NCI-H82 treated with DMSO at 0.1 percent for 48 hours (cell line): ENCODE results near the gene SDC4.

Source experiments
- DNase-seq: peaks from one replicate; lab custom pipeline; 2025; ENCODE audit not compliant: unreplicated experiment; lab: John Stamatoyannopoulos, UW

Gene SDC4

DNA sequence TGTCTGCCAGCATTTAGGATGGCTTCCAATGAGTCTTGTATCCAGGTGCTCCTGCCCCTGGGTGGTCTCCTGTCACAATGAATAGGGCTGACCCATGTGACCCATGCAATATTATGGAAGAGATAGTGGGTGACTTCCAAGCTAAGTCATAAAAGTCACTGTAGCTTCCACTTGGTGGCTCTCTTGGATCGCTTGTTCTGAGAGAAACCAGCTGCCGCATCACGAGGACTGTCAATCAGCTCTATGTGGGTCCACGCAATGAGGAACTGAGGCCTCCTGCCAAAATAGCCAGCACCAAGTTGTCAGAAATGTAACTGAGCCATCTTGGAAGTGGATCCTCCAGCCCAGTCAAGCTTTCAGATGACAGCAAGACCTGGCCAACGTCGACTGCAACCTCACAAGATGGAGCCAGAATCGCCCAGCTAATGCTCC lies 25.3 kb downstream of the SDC4 start:
- DNase-seq = peak; percentile 28

DNA sequence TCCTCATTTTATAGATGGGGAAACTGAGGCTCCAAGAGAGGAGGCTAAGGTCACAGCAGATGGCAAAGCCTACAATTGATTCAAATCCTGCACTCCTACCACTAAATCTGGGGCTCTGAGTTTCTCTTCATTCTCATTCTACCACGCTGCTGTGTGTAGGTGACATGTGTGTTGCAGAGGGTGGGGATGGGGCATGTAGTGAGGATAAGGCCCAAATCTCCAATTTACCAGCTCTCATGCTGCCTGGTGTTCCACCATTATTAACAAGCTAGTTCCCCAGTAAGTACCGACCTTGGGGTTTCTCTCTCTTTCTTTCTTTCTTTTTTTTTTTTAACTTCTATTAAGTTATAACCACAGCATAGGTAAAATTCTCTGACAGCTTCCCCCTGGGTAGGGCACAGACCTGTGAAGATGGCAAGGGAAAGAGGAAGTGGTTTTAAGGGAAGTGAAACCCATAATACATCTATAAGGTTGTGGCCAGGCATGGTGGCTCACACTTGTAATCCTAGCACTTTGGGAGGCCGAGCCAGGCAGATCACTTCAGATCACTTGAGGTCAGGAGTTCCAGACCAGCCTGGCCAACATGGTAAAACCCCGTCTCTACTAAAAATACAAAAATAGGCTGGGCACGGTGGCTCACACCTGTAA lies 27.2 kb downstream of the SDC4 start:
- no peak for DNase-seq

DNA sequence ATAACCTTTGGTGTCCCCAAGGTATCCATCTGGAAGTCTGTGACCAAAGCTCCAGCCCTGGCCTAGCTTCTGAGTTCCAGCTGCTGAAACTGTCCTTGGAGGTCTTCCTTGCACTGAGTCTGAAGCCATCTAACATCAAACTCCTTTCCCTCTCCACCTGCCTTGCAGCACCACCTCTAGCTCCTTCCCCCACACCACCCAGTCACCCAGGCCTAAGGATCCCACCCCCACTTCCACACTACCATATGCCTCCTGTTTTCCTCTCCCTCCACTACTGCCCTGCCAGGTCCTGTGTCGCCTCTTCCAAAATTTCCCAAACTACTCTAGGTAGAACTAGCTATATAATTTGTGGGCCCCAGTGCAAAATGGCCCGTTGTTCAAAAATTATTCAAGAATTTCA lies 29.3 kb downstream of the SDC4 start:
- no peak for DNase-seq

DNA sequence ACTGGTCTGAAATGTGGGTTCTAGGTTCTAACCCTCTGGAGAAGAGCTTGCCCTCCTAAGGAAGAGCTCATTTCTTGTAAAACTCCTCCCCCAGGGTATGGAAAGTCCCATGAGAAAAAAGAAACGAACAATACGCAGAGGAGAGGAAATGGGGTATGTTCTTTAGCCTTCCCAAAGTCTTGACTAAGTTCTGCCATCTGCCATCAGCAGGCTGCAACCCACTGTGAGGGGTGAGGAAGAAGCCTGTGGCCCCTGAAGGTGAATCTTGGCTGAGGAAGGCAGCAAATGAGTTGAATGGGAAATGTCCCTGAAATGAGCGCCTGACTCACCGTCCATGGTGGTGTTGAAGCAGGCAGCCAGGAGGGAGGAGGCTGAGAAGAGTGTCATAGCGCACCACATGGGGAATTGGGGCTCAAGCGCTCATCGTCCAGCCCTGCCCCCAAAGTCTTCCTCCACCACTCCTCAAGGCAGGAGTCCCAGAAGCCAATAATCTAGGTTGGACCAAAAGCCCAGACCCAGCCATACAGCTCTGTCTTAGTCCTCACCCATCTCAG lies 29.8 kb downstream of the SDC4 start:
- no peak for DNase-seq

DNA sequence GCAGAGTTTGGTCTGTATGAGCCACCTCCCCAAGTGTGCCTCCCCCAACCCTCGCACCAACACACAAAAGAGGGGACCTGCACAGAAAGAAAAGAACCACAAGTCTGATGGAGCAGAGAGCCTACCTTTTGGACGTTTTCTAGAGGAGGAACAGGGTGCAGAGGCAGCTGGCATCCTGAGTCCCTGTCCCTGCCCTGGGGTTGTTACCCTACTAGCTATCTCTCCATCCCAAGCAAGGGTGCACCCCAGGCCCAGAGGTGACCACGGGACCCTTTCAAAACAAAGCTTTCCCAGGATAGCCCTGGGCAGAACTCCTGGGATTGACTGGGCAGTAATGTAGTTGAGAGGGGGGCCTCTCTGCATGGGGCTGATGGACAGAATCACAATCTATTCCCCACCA lies 30.4 kb downstream of the SDC4 start:
- DNase-seq = no peak

DNA sequence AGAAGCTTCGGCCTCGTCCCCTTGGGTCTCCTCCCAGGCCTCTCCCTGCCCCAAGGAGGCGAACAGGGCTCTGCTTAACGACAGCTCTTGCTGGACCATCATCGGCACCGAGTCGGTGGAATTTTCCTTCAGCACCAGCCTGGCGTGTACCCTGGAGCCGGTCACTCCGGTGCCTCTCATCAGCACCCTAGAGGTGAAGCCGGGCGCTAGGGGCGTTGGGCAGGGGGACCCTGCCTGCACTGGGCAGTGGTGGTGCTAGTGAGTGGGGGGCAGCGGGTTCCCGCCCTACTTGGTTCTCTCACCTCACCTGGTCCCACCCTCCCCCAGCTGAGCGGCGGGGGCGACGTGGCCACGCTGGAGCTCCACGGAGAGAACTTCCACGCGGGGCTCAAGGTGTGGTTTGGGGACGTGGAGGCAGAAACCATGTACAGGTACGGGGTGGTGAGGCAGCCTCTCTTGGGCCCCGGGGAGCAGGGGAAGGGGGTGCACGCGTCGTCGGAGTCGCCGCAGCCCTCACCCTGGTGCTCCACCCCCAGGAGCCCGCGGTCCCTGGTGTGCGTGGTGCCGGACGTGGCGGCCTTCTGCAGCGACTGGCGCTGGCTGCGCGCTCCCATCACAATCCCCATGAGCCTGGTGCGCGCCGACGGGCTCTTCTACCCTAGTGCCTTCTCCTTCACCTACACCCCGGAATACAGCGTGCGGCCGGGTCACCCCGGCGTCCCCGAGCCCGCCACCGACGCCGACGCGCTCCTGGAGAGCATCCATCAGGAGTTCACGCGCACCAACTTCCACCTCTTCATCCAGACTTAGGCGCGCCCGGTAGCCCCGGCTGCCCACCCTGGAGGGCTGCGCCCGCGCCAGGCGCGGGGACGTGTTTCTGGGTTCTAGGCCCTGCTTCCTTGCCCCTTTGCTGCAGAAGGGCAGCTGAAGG lies 31.8 kb downstream of the SDC4 start:
- no peak for DNase-seq

DNA sequence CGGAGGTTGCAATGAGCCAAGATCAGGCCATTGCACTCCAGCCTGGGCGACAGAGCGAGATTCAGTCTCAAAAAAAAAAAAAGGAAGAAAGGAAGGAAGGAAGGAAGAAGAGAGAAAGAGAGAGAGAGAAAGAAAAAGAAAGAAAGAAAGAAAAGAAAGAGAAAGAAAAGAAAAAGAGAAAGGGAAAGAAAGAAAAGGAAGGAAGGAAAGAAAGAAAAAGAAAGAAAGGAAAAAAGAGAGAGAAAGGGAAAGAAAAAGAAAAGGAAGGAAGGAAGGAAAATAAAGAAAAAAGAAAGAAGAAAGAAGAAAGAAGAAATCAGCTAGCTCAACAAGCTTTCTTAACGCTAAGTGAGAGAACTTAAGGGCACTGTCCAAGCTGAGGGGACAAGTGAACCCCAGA lies 32.6 kb downstream of the SDC4 start:
- no peak for DNase-seq

DNA sequence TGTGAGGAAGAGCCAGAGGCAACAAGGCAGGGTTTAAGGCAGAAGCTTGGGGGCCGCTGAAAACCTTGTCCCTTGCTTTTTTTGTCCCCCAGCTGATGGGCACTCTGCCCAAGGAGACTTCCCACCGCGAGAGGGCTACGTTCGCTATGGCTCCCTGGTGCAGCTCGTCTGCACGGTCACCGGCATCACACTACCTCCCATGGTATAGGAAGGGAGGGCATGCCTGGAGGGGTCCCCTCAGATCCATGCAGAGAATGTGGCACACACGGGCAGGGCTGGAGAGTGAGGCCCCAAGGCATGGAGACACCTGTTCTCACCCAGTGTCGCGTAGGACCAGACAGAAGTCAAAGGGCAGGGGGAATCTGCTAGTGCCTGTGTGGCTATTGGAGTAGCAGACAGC lies 34.3 kb downstream of the SDC4 start:
- no peak for DNase-seq

DNA sequence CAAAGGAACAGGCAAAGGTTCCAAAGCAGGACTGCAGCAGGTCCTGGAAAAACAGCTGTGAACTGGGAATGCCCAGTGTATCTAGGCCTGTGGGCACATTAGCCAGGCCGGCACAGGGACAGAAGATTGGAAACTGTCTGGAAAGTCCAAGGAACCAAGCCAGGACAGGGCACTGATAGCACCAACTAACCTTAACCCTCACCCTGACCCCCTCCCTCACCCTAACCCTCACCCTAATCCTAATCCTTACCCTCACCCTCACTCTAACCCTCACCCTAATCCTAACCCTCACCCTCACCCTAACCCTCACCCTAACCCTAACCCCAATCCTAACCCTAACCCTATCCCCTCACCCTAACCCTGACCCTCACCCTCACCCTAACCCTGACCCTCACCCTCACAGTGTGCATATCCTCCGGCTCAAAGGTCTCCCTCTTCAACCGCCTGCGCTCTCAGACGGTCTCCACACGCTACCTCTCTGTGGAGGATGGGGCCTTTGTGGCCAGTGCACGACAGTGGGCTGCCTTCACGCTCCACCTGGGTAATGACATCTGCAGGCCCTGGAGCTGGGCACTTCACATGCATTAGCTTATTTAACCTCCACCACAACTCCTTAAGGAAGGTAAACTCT lies 35.0 kb downstream of the SDC4 start:
- DNase-seq = no peak

DNA sequence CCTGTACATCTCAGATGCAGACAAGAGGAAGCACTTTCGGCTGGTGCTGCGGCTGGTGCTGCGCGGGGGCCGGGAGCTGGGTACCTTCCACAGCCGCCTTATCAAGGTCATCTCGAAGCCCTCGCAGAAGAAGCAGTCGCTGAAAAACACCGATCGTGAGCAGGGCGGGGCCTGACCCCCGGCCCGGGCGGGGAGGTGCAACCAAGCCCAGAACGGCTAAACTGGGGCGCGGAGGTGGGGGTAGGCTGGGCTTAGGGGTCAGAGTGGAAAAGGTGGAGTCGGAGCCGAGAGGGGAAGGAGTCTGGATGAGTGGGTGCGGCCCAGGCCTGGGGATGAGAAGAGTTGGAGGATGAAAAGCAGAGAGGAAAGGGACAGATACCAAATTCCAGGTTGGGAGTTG lies 36.0 kb downstream of the SDC4 start:
- no peak for DNase-seq

DNA sequence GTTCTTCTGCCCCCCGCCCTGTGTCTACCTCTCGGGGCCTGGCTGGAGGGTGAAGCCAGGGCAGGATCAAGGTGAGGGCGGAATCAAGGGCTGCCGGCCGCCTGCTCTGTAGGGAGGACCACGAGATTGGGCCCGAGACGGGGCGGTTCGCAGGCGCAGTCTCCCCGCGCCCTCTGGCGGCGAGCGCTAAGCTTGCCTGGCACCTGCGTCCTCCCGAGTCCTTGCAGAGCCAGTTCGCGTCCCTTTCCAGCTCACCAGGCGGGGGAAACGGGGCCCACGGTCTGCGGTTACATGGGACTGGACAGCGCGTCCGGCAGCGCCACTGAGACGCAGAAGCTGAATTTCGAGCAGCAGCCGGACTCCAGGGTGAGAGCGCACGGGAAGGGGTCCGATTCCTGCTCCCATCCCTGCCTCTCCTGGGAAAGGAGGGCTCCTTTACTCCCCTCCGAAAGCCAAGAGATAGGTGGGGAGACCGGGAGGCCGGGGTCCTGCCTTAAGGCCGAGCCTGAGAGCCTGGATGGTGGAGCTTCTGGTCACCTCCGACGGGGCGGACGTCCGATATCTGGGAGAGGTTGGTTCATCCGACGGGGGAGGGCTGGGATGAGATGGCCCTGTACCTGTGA lies 36.5 kb downstream of the SDC4 start:
- no peak for DNase-seq

DNA sequence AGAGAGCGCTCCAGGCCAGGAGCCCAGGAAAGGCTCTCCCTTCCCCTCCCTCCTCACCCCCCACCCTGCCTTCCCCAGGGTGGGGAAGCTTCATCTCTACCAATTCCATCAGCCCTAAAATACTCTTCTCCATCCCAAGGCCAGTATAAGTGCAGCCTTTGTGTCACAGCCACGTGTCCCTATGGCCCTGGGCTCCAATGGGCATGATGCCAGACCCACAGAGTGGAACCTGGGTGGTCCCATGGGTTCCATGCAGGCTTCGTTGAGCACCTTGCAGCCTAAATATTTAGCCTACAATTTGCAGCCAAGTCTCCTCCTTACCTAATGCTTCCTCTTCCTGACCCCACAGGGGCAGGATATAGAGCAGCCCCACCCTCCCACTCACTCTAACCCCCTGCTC lies 39.1 kb downstream of the SDC4 start:
- DNase-seq = no peak

DNA sequence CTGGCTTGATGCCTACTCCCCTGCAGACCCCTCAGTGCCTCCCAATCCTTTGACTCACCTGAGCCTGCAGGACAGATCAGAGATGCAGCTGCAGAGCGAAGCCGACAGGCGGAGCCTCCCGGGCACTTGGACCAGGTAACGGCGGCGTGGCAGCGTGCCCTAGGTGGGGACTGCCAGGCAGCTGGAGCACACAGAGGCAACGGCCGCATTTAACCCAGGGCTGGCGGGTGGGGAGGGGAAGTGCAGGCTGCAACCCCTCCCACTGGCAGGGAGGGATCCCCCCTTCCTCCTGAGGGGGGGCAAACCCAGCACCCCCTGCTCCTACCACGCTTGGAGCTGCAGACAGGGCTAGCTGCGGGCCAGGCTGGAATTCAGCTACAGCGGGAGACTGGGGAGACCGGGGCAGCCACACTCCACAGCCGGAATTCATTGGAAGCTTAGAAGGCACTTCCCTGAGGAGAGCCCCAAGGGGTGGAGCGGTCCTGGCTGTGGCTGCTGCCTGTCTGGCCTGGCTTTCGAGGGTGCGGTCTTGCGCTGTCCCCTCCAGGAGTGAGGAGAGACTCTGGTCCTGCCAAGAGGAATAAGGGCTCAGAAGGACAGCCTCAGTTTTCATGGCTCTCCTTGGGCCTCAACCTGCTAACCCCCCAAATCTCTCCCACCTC lies 40.0 kb downstream of the SDC4 start, which contains the start of gene MATN4:
Gene MATN4, minus strand, starts transcription at position 183 of the 662 bp plus-strand sequence. CDS start 2,717 bp downstream, outside the sequence.
- DNase-seq = no peak

DNA sequence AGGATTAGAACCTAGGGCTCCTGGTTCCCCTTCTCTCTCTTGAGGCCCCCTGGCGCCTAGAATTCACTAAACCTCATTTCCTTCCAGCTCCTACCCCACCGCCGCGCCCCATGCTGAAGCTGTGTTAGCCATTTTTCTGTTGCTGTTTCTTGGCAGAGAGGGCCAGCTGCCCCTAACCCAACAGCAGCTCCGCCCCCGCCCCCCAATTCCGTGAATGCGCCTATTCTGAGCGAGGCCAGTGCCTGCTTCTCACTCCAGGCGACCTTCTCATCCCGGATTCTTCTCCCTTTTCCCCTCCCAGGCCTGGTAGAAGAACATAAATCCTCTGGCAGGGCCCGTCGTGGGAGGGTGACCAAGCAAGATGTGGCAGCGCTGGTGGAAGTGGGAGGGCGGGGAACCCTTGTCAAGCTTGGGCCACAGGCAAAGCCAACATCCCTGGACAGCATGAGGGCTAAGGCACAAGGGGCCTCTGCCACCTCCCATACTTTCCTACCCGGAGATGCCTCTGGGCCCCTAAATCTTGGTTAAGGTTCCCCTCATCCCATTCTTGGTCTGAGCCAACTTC lies 41.1 kb downstream of the SDC4 start:
- DNase-seq = no peak

DNA sequence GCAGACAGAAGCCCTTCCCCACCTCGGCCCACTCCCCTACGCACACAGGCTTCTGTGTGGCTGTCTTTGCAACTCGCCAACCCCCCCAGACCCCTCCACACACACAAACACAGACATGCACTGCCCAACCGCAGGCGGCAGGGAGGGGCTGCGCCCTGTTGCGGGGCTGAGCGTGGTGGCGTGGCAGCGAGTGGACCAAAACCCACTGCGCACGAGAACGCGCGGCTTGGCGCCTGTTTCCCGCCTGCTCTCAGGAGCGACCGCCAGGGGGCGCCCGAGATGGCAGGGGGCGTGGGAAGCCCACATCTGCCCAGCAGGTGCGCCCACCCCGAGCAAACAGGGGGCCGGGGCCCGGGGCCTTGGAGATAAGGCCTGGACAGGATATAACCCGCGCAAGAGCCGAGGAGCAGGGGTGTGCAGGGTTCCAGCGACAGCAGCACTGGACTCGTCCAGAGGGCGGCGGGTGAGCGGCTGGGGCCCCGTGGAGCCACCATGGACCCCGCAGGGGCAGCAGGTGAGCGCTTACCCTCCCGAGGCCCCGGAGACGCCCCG lies 41.7 kb downstream of the SDC4 start, which contains the start of gene RBPJL:
Gene RBPJL, plus strand, starts transcription at position 410 of the 552 bp plus-strand sequence. Its CDS starts 83 bp downstream, at position 493.
- no peak for DNase-seq

DNA sequence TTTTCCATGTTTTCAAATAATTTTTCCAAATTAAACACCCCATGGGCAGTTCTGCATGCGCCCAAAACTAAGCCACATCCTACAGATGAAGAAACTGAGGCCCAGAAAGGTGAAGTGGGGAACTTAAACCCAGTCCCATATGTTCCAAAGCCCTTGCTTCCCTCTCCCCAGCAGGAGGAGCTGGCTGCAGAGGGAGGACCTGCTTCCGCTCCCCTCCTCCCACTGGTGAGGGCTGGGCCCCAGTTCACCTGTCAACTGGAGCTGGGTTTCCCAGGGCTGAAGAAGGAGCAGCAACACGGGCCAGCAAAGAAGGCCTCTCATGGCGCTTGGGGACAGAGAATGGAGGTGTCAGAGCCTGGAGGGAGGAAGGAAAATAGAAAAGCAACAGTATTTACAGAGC lies 43.0 kb downstream of the SDC4 start:
- DNase-seq = no peak

DNA sequence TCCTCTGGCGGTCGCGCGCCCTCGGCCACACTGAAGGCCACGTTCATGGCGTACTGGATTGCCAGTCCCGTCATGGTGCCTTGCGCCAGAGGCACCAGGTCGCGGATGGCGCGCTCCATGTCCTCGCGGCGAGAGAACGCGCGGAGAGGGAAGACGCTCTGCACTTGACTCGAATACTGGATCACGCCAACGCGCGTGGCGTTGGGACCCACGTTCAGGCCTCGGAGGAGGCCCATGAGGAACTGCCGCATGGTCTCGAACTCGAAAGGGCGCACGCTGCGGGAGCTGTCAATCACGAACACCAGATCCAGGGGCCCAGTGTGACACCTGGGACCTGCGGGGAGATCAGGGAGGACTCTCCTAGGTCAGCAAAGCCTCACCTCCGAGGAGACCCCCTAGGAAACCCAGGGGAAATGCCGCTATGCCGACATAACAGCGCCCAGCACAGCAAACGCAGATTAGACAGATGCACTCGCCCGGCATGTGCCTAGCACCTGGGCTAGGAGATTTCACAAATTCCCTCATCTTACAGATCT lies 43.7 kb downstream of the SDC4 start:
- DNase-seq = no peak

DNA sequence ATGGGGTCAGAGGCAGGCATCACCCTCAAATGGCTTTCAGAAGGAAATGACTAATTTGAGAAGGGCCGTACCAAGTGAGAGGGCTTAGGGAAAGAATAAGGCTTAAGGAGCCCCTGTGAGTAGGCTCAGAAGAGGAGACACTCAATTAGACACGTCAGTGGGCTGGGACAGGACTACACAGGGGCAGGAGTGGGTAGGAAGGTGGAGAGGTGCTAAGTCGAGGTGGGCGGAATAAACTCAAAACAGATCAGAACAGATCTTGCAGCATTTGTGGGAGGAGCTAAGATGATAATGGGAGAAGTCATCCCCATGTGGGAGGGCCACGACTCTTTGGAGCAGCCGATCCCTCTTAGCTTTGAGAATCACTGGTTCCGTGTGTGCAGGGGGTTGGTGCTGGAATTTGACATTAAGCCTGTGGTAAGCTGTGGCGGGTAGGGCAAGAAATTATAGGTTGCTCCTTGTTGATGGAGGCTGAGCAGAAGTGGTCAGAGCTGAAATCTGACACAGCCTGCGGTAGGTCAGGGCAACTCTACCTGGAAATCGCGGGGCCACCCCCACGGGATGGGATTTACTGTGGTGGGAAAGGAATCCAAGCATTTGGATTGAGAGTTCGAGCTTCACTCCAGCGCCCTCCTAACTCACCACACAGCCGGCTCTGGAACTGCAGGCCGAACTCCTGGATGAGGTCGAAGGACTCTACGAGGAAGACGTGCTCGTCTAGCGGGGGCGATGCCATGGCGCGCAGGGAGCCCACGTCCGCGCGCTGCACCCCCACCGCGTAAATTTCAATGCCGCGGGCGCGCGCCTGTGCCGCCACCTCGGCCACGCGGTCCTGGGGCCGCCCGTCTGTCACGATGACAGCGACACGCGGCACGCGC lies 44.4 kb downstream of the SDC4 start:
- DNase-seq = no peak
